Stimulated activated CD4-positive, alpha-beta T cell treated with anti-CD3 and anti-CD28 coated beads, TNF-alpha, amount 100 ng/mL, for 48 hours (primary cell): ENCODE measurements around the gene CDK5R2.

Source experiments
- DNase-seq, 3 donors: peaks; one replicate each; pipeline ENCODE4 v3.0.0-alpha.2; 2020; ENCODE audit warnings: low read depth in 3 of 3

Gene CDK5R2

GRCh38 chr2:218961651-218962570, 2.4 kb downstream of the CDK5R2 start:
- DNase-seq, result no peak

- DNase-seq, result peak in 2 of 3 donors; percentile 21 to 27
Observed at GRCh38 chr2:218962859-218963492, 3.5 kb downstream of the CDK5R2 start.

- no peak for DNase-seq
Observed at GRCh38 chr2:218963601-218964000, 4.1 kb downstream of the CDK5R2 start.

GRCh38 chr2:218964041-218964771, 4.7 kb downstream of the CDK5R2 start:
- DNase-seq, result no peak

- DNase-seq, result no peak
Observed at GRCh38 chr2:218970894-218971293, 11.4 kb downstream of the CDK5R2 start.

- no peak for DNase-seq
Observed at GRCh38 chr2:218975060-218975777, 15.8 kb downstream of the CDK5R2 start.

- DNase-seq, result peak; percentile 71 to 78 (median 77)
Observed at GRCh38 chr2:218979846-218980734, 20.6 kb downstream of the CDK5R2 start.

GRCh38 chr2:218980735-218981389, 21.4 kb downstream of the CDK5R2 start:
- no peak for DNase-seq

- DNase-seq, result no peak
Observed at GRCh38 chr2:218981390-218981880, 22.0 kb downstream of the CDK5R2 start.

- DNase-seq, result no peak
Observed at GRCh38 chr2:218981881-218982585, 22.6 kb downstream of the CDK5R2 start.

- DNase-seq, result no peak
Observed at GRCh38 chr2:218982586-218983262, 23.3 kb downstream of the CDK5R2 start.

- DNase-seq, result no peak
Observed at GRCh38 chr2:218983263-218983933, 23.9 kb downstream of the CDK5R2 start.

- DNase-seq, result no peak
Observed at GRCh38 chr2:218983934-218984238, 24.4 kb downstream of the CDK5R2 start.

- no peak for DNase-seq
Observed at GRCh38 chr2:218984239-218985020, 25.0 kb downstream of the CDK5R2 start.

GRCh38 chr2:218985021-218985324, 25.5 kb downstream of the CDK5R2 start, which contains the start of gene FEV:
TSS of gene FEV (minus strand) at chr2:218985184. CDS start at chr2:218985075, 109 bp downstream.
- DNase-seq, result no peak

- no peak for DNase-seq
Observed at GRCh38 chr2:218985325-218986091, 26.0 kb downstream of the CDK5R2 start.
